WERI-Rb-1 (cell line): ENCODE measurements around the gene HTR7.
A peak's percentile ranks its signal among the peaks of the same experiment; 100 is the strongest.
"Not testable (repeated sequence)": the region's sequence is repeated elsewhere in the genome, so short reads cannot be mapped to it uniquely, and the experiment has no call there.

ENCODE experiments used
- DNase-seq: peaks from one replicate; pipeline ENCODE4 v3.0.0-alpha.2; 2020
- H3K27ac ChIP-seq: fragments of 250-450 bp; sonication (Bioruptor Pico); 2 replicates; pipeline ENCODE4 v1.5.1; 2020; ENCODE audit warnings: mild to moderate bottlenecking, moderate library complexity
- H3K27me3 ChIP-seq: fragments of 250-450 bp; sonication (Bioruptor Pico); 2 replicates; pipeline ENCODE4 v1.5.1; 2021; ENCODE audit warnings: mild to moderate bottlenecking, low read depth, moderate library complexity; ENCODE audit not compliant: insufficient read depth, severe bottlenecking
- H3K36me3 ChIP-seq: fragments of 250-450 bp; sonication (Bioruptor Pico); 2 replicates; pipeline ENCODE4 v1.5.1; 2020; ENCODE audit warnings: mild to moderate bottlenecking, moderate library complexity
- H3K4me3 ChIP-seq: 2 replicates; pipeline ENCODE4 v1.5.1; 2011; ENCODE audit warnings: low read depth, mild to moderate bottlenecking, control low read depth, low read length
- H3K9me3 ChIP-seq: fragments of 250-450 bp; sonication (Bioruptor Pico); 2 replicates; pipeline ENCODE4 v1.5.1; 2021; ENCODE audit warnings: mild to moderate bottlenecking, moderate library complexity; ENCODE audit not compliant: severe bottlenecking
- TF ChIP-seq, protein P1 (sequence below): IDR thresholded peaks from 2 replicates; pipeline ENCODE4 v1.5.1; 2011; ENCODE audit warnings: low read depth, mild to moderate bottlenecking, control low read depth, inconsistent platforms, low read length

Gene HTR7

DNA sequence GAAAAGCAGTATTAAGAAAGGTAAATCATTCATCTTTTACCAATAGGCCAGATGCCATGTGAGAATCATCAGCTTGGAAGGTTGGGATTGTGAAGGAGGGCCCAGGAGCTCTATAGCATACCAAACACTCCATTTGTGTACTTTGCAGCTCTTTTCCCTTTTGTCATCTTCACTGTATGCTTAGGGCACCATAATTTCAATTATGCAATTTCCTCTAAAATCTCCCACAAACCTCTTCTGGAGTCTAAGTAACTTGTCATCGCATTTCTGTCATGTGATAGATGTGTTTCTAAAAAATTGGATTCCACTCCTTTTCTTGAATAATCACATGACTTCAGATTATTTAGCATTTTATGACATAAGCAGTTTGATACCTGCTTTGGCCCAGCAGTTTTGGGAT, 31.8 kb upstream of the HTR7 start:
- TF ChIP-seq, protein P1, sequence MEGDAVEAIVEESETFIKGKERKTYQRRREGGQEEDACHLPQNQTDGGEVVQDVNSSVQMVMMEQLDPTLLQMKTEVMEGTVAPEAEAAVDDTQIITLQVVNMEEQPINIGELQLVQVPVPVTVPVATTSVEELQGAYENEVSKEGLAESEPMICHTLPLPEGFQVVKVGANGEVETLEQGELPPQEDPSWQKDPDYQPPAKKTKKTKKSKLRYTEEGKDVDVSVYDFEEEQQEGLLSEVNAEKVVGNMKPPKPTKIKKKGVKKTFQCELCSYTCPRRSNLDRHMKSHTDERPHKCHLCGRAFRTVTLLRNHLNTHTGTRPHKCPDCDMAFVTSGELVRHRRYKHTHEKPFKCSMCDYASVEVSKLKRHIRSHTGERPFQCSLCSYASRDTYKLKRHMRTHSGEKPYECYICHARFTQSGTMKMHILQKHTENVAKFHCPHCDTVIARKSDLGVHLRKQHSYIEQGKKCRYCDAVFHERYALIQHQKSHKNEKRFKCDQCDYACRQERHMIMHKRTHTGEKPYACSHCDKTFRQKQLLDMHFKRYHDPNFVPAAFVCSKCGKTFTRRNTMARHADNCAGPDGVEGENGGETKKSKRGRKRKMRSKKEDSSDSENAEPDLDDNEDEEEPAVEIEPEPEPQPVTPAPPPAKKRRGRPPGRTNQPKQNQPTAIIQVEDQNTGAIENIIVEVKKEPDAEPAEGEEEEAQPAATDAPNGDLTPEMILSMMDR: no peak
- H3K27ac ChIP-seq: no peak overlapping the region
- no peak for DNase-seq
- no peaks in the 10 kb centered on the region for H3K27me3 ChIP-seq
- no peaks in the 10 kb centered on the region for H3K9me3 ChIP-seq
- no peak overlapping the region for H3K4me3 ChIP-seq
- H3K36me3 ChIP-seq: peaks cover 86% of the 10 kb centered on the region

DNA sequence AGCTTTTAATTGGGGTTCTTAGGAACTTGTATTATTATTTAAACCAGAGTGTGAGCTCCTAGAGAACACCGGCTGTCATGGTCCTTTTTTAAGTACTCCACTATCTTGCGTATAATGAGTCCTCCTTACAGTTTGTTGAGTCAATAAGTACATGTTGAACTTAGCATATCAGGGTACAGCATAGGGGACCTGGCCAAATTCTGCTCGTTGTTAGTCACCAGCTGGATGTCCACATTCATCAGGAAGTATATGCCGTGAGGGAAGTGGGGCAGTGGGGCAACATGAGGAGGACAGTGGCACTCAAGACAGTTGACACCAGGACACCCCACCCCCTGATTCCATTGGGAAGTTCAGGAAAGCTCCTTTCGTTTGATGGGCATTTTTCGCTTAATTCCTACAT, 30.5 kb upstream of the HTR7 start:
- Histone ChIP-seq H3K4me3 (no peak overlapping the region), H3K27ac (no peak overlapping the region), H3K36me3 (peaks cover 84% of the 10 kb centered on the region), H3K9me3 (no peaks in the 10 kb centered on the region), H3K27me3 (no peaks in the 10 kb centered on the region)
- no peak for DNase-seq
- TF ChIP-seq, protein P1: no peak

DNA sequence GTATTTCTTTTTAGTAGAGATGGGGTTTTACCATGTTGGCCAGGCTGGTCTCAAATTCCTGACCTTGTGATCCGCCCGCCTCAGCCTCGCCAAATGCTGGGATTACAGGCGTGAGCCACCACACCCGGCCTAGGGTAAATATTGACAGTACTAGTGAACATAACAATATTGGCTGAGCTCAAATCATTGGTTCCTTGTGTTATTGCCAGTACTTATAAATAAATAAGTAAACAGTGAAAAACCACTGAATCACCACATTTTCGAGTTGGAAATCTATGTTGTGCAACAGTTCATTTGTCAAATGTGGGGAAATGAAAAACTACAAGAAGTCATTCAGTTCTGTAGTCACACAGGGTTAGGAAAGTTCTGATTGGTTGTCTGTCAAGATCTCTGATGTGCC, 29.7 kb upstream of the HTR7 start:
- no peak overlapping the region for H3K27ac ChIP-seq
- no peak for DNase-seq

DNA sequence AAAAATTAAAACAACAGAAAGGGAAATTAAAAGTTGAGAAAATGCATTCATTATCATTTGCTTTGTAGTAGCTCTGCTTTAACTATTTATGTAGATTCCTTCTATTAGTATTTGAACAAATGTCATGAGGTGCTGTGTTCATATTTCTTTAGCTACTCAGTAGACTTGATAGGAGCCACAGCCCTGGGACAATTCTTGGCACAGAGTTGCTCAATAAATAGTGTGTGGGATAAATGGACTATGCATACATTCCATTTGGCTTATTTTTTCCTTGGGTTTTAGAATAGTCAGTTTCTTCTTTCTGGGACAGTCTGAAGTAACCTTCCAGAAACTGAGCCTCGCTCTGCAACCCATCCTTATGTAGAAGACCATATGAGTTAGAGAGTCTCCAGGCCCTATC, 27.3 kb upstream of the HTR7 start:
- TF ChIP-seq, protein P1: no peak
- Histone ChIP-seq H3K27me3 (no peaks in the 10 kb centered on the region), H3K9me3 (no peaks in the 10 kb centered on the region), H3K27ac (no peak overlapping the region), H3K36me3 (peaks cover 75% of the 10 kb centered on the region), H3K4me3 (no peak overlapping the region)
- DNase-seq: no peak

More for the DNA sequence above, 29.7 kb upstream of the HTR7 start:
- no peak overlapping the region for H3K4me3 ChIP-seq
- no peaks in the 10 kb centered on the region for H3K27me3 ChIP-seq
- H3K36me3 ChIP-seq: peaks cover 79% of the 10 kb centered on the region
- H3K9me3 ChIP-seq: no peaks in the 10 kb centered on the region
- TF ChIP-seq, protein P1: no peak

DNA sequence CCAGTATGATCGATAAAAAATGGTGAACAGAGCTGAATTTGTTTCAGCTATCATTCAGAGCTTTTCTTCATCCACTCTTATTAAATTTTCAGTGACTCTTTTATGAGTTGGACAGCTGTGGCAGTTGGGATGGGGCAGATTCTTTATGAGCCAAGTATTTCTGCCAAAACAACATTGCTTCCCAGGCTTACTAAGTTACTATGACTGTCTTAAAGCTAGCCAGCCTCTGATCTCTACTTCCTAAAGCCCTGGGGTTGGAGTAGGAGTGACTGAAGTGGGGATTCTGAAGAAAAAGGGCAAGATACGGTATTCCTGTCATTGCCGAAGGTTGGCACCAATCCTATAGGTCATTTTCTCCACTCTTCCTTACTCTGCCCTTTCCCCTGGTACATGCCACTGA, 26.6 kb upstream of the HTR7 start:
- Histone ChIP-seq H3K27ac (no peak overlapping the region), H3K27me3 (no peaks in the 10 kb centered on the region), H3K9me3 (no peaks in the 10 kb centered on the region), H3K4me3 (no peak overlapping the region), H3K36me3 (peaks cover 74% of the 10 kb centered on the region)
- TF ChIP-seq, protein P1: no peak
- no peak for DNase-seq

DNA sequence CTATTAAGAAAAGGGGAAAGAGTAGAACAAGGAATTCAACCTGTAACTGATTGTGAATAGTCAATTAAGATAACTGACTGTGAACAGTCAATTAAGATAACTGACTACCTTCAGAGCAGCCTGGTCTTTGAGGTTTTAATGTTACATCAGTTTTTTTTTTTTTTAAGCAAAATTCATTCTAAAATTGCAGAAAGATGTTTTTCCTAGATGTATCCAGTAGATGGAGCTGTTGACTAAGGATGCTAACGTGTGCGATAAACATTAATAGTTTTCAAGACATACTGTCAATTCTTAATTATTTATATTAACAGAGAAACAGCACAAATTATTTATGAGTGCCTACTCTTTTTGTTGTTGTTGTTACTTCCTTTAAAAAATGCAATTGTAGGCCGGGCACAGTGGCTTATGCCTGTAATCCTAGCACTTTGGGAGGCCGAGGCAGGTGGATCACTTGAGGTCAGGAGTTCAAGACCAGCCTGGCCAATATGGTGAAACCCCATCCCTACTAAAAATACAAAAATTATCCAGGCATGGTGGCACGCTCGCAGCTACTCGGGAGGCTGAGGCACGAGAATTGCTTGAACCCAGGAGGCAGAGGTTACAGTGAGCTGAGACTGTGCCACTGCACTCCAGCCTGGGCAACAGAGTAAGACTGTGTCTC, 22.4 kb upstream of the HTR7 start:
- peaks cover 65% of the 10 kb centered on the region for H3K36me3 ChIP-seq
- H3K27ac ChIP-seq, H3K4me3 ChIP-seq, H3K9me3 ChIP-seq, DNase-seq, H3K27me3 ChIP-seq: not testable (repeated sequence)
- TF ChIP-seq, protein P1: peak; percentile 15; the same call in 1 of the 2 replicates
